HG03521 (cell line): Measurements from ENCODE around the gene POPDC2.
"Not testable (repeated sequence)": the region's sequence is repeated elsewhere in the genome, so short reads cannot be mapped to it uniquely, and the experiment has no call there.

Experiments used
- ATAC-seq: cut with Tn5 transposase; IDR thresholded peaks from one replicate; pipeline ENCODE4 v1.9.1; 2021; ENCODE audit warnings: mild to moderate bottlenecking, moderate library complexity; ENCODE audit not compliant: unreplicated experiment

Gene POPDC2

GRCh38 chr3:119660474-119661440 lies at the start of gene POPDC2:
POPDC2 (minus strand) TSS chr3:119660589; CDS start chr3:119660423, 166 bp downstream.
- ATAC-seq: no peak

- ATAC-seq: no peak
These were observed 43.6 kb upstream of the POPDC2 start for GRCh38 chr3:119703820-119704531.

- ATAC-seq: peak; percentile 91
These were observed 42.4 kb upstream of the POPDC2 start, which contains the start of gene CFAP91 for GRCh38 chr3:119702530-119703527. CFAP91 (plus strand) TSS chr3:119703022; CDS start chr3:119703099, 77 bp downstream.

GRCh38 chr3:119700920-119701734 lies 40.7 kb upstream of the POPDC2 start:
- no peak for ATAC-seq

- no peak for ATAC-seq
These were observed 40.0 kb upstream of the POPDC2 start for GRCh38 chr3:119700269-119700919.

- ATAC-seq: no peak
These were observed 37.0 kb upstream of the POPDC2 start for GRCh38 chr3:119697394-119697793.

GRCh38 chr3:119695480-119695879 lies 35.1 kb upstream of the POPDC2 start:
- ATAC-seq: no peak

GRCh38 chr3:119690043-119690656 lies 29.8 kb upstream of the POPDC2 start:
- no peak for ATAC-seq

- ATAC-seq: no peak
These were observed 23.0 kb upstream of the POPDC2 start for GRCh38 chr3:119683421-119683820.

- ATAC-seq: no peak
These were observed 20.9 kb upstream of the POPDC2 start for GRCh38 chr3:119681279-119681678.

GRCh38 chr3:119679874-119680273 lies 19.5 kb upstream of the POPDC2 start:
- ATAC-seq: no peak

- not testable (repeated sequence) for ATAC-seq
These were observed 17.8 kb upstream of the POPDC2 start for GRCh38 chr3:119678209-119678608.

GRCh38 chr3:119677641-119677934 lies 17.2 kb upstream of the POPDC2 start:
- no peak for ATAC-seq

GRCh38 chr3:119676771-119677640 lies 16.6 kb upstream of the POPDC2 start, which contains the start of gene COX17:
COX17 (minus strand) TSS chr3:119677406; CDS start chr3:119677310, 96 bp downstream.
- peak; percentile 83 for ATAC-seq

GRCh38 chr3:119676020-119676419 lies 15.6 kb upstream of the POPDC2 start:
- no peak for ATAC-seq

GRCh38 chr3:119675188-119675874 lies 14.9 kb upstream of the POPDC2 start:
- ATAC-seq: no peak

- ATAC-seq: no peak
These were observed 13.5 kb upstream of the POPDC2 start for GRCh38 chr3:119673875-119674274.
